HepG2 (cell line): ENCODE results near the gene ANLN. TPM values are rescaled to one million over a fixed set of nuclear protein-coding genes. Genes with fewer than 3 reads are reported as not detected.

ENCODE experiments used
- ATAC-seq: fragments of 200-7000 bp; cut with Tn5 transposase; 3 replicates; pipeline ENCODE4 v1.9.1; 2020; ENCODE audit warnings: mild to moderate bottlenecking, moderate library complexity
- BruUV-seq: library from RNA; stranded (reverse); fragments of 400-500 nt; replicated peaks from 2 replicates; lab custom pipeline; 2021; lab: Mats Ljungman, UMichigan
- CTCF ChIA-PET: fragments of 300-600 bp; formaldehyde crosslinking; extraction: SDS; loops from one replicate; lab custom pipeline; 2021; ENCODE audit warnings: low total read pairs, inconsistent platforms, low intra/inter-chr PET ratio; lab: Yijun Ruan, JAX
- POLR2A ChIA-PET: fragments of 350-600 bp; sonication (Branson Sonifier 250); formaldehyde crosslinking; loops from one replicate; lab custom pipeline; 2020; ENCODE audit warnings: antibody characterized with exemption, inconsistent platforms; lab: Yijun Ruan, JAX
- DNase-seq: peaks from one replicate; pipeline ENCODE4 v3.0.0-alpha.2; 2015; ENCODE audit warnings: low spot score
- FAIRE-seq: peaks from 3 replicates; lab custom pipeline; 2011; peaks lifted over from hg19 to GRCh38; lab: Jason Lieb, UNC
- H2AFZ ChIP-seq: one replicate; pipeline ENCODE4 v1.6.1; 2011; ENCODE audit warnings: low read length, inconsistent platforms
- H3K27ac ChIP-seq: fragments of 300-600 bp; 3 replicates; pipeline ENCODE4 v1.8.0; 2011; ENCODE audit warnings: mixed run types, mild to moderate bottlenecking, mixed read lengths, low read length, inconsistent platforms; ENCODE audit not compliant: insufficient read depth; ENCODE audit errors: extremely low read length
- H3K27me3 ChIP-seq, 2 experiments: fragments of 200-600 bp in 1 of 2; 2 replicates in 1 of 2; 3 replicates in 1 of 2; pipeline versions ENCODE4 v1.6.0 to v1.8.0; 2011; ENCODE audit warnings: low read length in 2 of 2, mild to moderate bottlenecking in 2 of 2, moderate library complexity in 2 of 2, inconsistent platforms in 1 of 2; ENCODE audit not compliant: insufficient read depth in 2 of 2, control insufficient read depth in 1 of 2
- H3K36me3 ChIP-seq, 2 experiments: fragments of 200-600 bp in 1 of 2; replicated peaks in 1 of 2; 2 replicates in 1 of 2; 3 replicates in 1 of 2; pipeline versions ENCODE4 v1.5.1 to v1.8.0; 2011; ENCODE audit warnings: low read length in 2 of 2, inconsistent platforms in 1 of 2; ENCODE audit not compliant: insufficient read depth in 2 of 2, control insufficient read depth in 1 of 2
- H3K4me1 ChIP-seq: 2 replicates; pipeline ENCODE4 v1.5.1; 2012; ENCODE audit warnings: low read length, inconsistent platforms; ENCODE audit not compliant: insufficient read depth
- H3K4me2 ChIP-seq: 2 replicates; pipeline ENCODE4 v1.6.0; 2011; ENCODE audit warnings: low read depth, low read length, inconsistent platforms
- H3K4me3 ChIP-seq, 3 experiments: fragments of 200-600 bp in 1 of 3; sonication (generic), shearing (Covaris generic) in 1 of 3; replicated peaks in 1 of 3; 2 replicates each; pipeline ENCODE4 v1.5.1; 2011 to 2016; ENCODE audit warnings: low read length in 3 of 3, inconsistent platforms in 2 of 3, low read depth in 2 of 3, mild to moderate bottlenecking in 2 of 3, control low read depth in 1 of 3, mixed read lengths in 1 of 3; ENCODE audit not compliant: insufficient read depth in 1 of 3
- H3K79me2 ChIP-seq: one replicate; pipeline ENCODE4 v1.6.1; 2011; ENCODE audit warnings: low read length, inconsistent platforms; ENCODE audit not compliant: insufficient read depth
- H3K9ac ChIP-seq: 2 replicates; pipeline ENCODE4 v1.6.0; 2011; ENCODE audit warnings: mild to moderate bottlenecking, low read depth, low read length, inconsistent platforms; ENCODE audit not compliant: insufficient read depth
- H3K9me3 ChIP-seq: 2 replicates; pipeline ENCODE4 v1.5.1; 2012; ENCODE audit warnings: mild to moderate bottlenecking, low read length
- H4K20me1 ChIP-seq: 2 replicates; pipeline ENCODE4 v1.6.0; 2011; ENCODE audit warnings: inconsistent platforms, mild to moderate bottlenecking, low read length, moderate library complexity; ENCODE audit not compliant: insufficient read depth
- ASH2L ChIP-seq: fragments of 300-600, 200-600 bp; sonication (generic); IDR thresholded peaks from 2 replicates; pipeline ENCODE4 v1.7.0; 2017; ENCODE audit warnings: low read depth, mild to moderate bottlenecking, moderate library complexity, mixed read lengths, low read length; ENCODE audit not compliant: insufficient read length
- JUNB ChIP-seq: sonication (generic); formaldehyde crosslinking; IDR thresholded peaks from 2 replicates; pipeline ENCODE4 v1.8.0; 2022; ENCODE audit warnings: missing genetic modification reagents, mild to moderate bottlenecking, borderline replicate concordance
- NFIB ChIP-seq: sonication (generic); formaldehyde crosslinking; IDR thresholded peaks from 2 replicates; pipeline ENCODE4 v1.9.0; 2021; ENCODE audit warnings: missing genetic modification reagents, mild to moderate bottlenecking, borderline replicate concordance
- NRL ChIP-seq: sonication (generic); formaldehyde crosslinking; IDR thresholded peaks from 2 replicates; pipeline ENCODE4 v1.5.0; 2020; ENCODE audit warnings: missing genetic modification reagents, mild to moderate bottlenecking, moderate library complexity, borderline replicate concordance
- PHF21A ChIP-seq: sonication (generic); formaldehyde crosslinking; IDR thresholded peaks from 2 replicates; pipeline ENCODE4 v1.5.0; 2020; ENCODE audit warnings: mild to moderate bottlenecking, missing genetic modification reagents
- TP53 ChIP-seq: sonication (generic); formaldehyde crosslinking; conservative IDR thresholded peaks from 2 replicates; pipeline ENCODE4 v1.4.0; 2020; ENCODE audit warnings: missing genetic modification reagents
- ZFP36 ChIP-seq: fragments of 150-350 bp; IDR thresholded peaks from 2 replicates; pipeline ENCODE4 v1.6.1; 2018; ENCODE audit warnings: borderline replicate concordance, low read length, low read depth; ENCODE audit not compliant: partially characterized antibody
- ZMYM4 ChIP-seq: sonication (generic); formaldehyde crosslinking; IDR thresholded peaks from 2 replicates; pipeline ENCODE4 v1.8.1; 2023; ENCODE audit warnings: mild to moderate bottlenecking, missing genetic modification reagents
- ZNF160 ChIP-seq: sonication (generic); formaldehyde crosslinking; IDR thresholded peaks from 2 replicates; pipeline ENCODE4 v1.8.0; 2022; ENCODE audit warnings: mild to moderate bottlenecking, inconsistent platforms, missing genetic modification reagents
- ZNF280B ChIP-seq: sonication (generic); formaldehyde crosslinking; IDR thresholded peaks from 2 replicates; pipeline ENCODE4 v1.5.0; 2020; ENCODE audit warnings: missing genetic modification reagents, mild to moderate bottlenecking, borderline replicate concordance
- ZNF362 ChIP-seq: sonication (generic); formaldehyde crosslinking; IDR thresholded peaks from 2 replicates; pipeline ENCODE4 v1.4.0; 2020; ENCODE audit warnings: missing genetic modification reagents, mild to moderate bottlenecking, borderline replicate concordance
- ZNF556 ChIP-seq: sonication (generic); formaldehyde crosslinking; IDR thresholded peaks from 2 replicates; pipeline ENCODE4 v1.4.0; 2020; ENCODE audit warnings: mild to moderate bottlenecking, missing genetic modification reagents, borderline replicate concordance
- ZNF737 ChIP-seq: sonication (generic); formaldehyde crosslinking; IDR thresholded peaks from 2 replicates; pipeline ENCODE4 v1.5.0; 2020; ENCODE audit warnings: missing genetic modification reagents, mild to moderate bottlenecking, borderline replicate concordance
- ZNF761 ChIP-seq: sonication (generic); formaldehyde crosslinking; conservative IDR thresholded peaks from 2 replicates; pipeline ENCODE4 v1.4.0; 2020; ENCODE audit warnings: mild to moderate bottlenecking, missing genetic modification reagents
- ZNF879 ChIP-seq: sonication (generic); formaldehyde crosslinking; IDR thresholded peaks from 2 replicates; pipeline ENCODE4 v1.8.1; 2023; ENCODE audit warnings: missing genetic modification reagents
- WGBS: methylation state at CpG from one replicate; pipeline ENCODE4 v1.1.6; 2017; ENCODE audit warnings: low lambda C conversion rate; 5-methylcytosine and 5-hydroxymethylcytosine counted together
- in situ Hi-C: cut with HindIII; loops from 2 replicates; pipeline ENCODE4 v1.10.0; 2017; ENCODE audit warnings: low pct_unique_long_range_greater_than_20kb; ENCODE audit not compliant: extremely low pct_ligation_motif_present
- intact Hi-C: fragments of 100-400 bp; cut with micrococcal nuclease; formaldehyde crosslinking; loops from one replicate; pipeline ENCODE4 v1.10.0; 2022; ENCODE audit not compliant: unreplicated experiment
- polyA plus RNA-seq, 8 experiments: library from polyadenylated mRNA; depleted of rRNA in 3 of 8; stranded (reverse) in 7 of 8; unstranded in 1 of 8; fragments of >200 nt; fragmentation: Illumina TruSeq in 4 of 8; extraction: Trizol in 4 of 8; gene quantifications; 2 replicates each; pipeline versions ENCODE4 v1.2.1 to v1.2.3, GENCODE V29; 2011 to 2016; ENCODE audit warnings: low read depth in 4 of 8, missing spikeins in 1 of 8, mixed read lengths in 1 of 8; ENCODE audit not compliant: insufficient read depth in 1 of 8
- total RNA-seq, 5 experiments: library from RNA; depleted of rRNA; stranded (reverse); fragments of >200 nt; fragmentation: Illumina TruSeq; extraction: Trizol; gene quantifications; 2 replicates each; pipeline ENCODE4 v1.2.3, GENCODE V29; 2016; ENCODE audit warnings: low read depth in 1 of 5
- TF ChIP-seq, protein P1 (sequence below), 2 experiments: fragments of 450-650 bp in 1 of 2; sonication (generic) in 1 of 2; formaldehyde crosslinking; IDR thresholded peaks; 2 replicates each; pipeline versions ENCODE4 v1.5.0 to v1.8.0; 2020 to 2022; ENCODE audit warnings: mild to moderate bottlenecking in 1 of 2, missing genetic modification reagents in 1 of 2

ANLN gene
- total and polyA plus RNA-seq, 2 of the 13 experiments (the other 11 are each of a cell fraction or from before 2014, with no cell fraction given) = 20.0 to 72.0 TPM

DNA sequence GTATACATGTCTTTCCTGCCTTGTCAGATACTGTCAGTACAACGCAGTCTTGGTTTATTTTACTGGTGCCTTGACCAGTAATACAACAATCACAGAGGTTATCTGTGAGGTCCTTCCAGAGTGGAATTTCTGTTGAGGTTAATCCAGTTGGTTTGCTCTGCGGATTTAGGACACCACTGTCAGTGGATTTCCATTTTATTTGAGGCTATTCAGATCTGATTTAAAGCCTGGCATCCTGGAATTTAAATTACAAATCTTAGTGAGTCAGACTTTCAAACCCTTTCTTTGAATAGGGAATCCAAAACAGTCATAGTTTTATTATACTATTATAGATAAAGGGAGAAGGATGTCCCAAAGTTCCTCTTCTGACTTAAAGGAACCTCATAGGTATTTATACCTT lies 40.5 kb downstream of the ANLN start:
- no peaks in the 10 kb centered on the region for H3K79me2 ChIP-seq
- H3K27ac ChIP-seq = no peak overlapping the region
- ATAC-seq (no peak), FAIRE-seq (no peak), DNase-seq (no peak)
- H3K4me3 ChIP-seq = no peak overlapping the region
- peaks cover 6 to 65% of the 10 kb centered on the region in 2 experiments for H3K36me3 ChIP-seq
- H3K4me2 ChIP-seq = no peak overlapping the region
- no peaks in the 10 kb centered on the region for H3K9me3 ChIP-seq
- H3K4me1 ChIP-seq = no peaks in the 10 kb centered on the region
- 97% methylated on average over 2 of the region's 2 CpGs for WGBS
- H3K9ac ChIP-seq = no peak overlapping the region
- no peaks in the 10 kb centered on the region for H4K20me1 ChIP-seq
- no peaks in the 10 kb centered on the region for H3K27me3 ChIP-seq
- no peak for TF ChIP-seq ASH2L
- no peak for TF ChIP-seq ZNF556 (CRISPR knock-in tag)
- no peak for TF ChIP-seq NFIB (CRISPR knock-in tag)
- no peak for TF ChIP-seq ZNF761
- TF ChIP-seq ZNF879 = no peak
- TF ChIP-seq TP53 (CRISPR knock-in tag) = no peak
- TF ChIP-seq ZNF280B (CRISPR knock-in tag) = no peak
- TF ChIP-seq, protein P1, sequence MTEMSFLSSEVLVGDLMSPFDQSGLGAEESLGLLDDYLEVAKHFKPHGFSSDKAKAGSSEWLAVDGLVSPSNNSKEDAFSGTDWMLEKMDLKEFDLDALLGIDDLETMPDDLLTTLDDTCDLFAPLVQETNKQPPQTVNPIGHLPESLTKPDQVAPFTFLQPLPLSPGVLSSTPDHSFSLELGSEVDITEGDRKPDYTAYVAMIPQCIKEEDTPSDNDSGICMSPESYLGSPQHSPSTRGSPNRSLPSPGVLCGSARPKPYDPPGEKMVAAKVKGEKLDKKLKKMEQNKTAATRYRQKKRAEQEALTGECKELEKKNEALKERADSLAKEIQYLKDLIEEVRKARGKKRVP (CRISPR knock-in tag; IDR thresholded peaks at IDR 0.05) = no peak
- TF ChIP-seq PHF21A (CRISPR knock-in tag) = no peak
- TF ChIP-seq NRL (CRISPR knock-in tag) = no peak
- TF ChIP-seq ZNF362 = no peak
- TF ChIP-seq JUNB = no peak
- TF ChIP-seq ZNF737 = no peak
- no peak for TF ChIP-seq ZNF160 (CRISPR knock-in tag)
- TF ChIP-seq ZMYM4 (CRISPR knock-in tag) = no peak
- no peak for TF ChIP-seq ZFP36
- no TSS peak for BruUV-seq
- CTCF ChIA-PET = no interaction called here
- H2AFZ ChIP-seq = no peak overlapping the region
- intact Hi-C loops = no loop called here
- POLR2A ChIA-PET = no interaction called here
- in situ Hi-C loops = no loop called here
